ENCODE results near the gene POLR2C. TPM values are rescaled to one million over a fixed set of nuclear protein-coding genes. Genes with fewer than 3 reads are reported as not detected.

POLR2C gene
- total RNA-seq, 1 experiment from 2014 or later = 85.6 TPM

- H3K14ac ChIP-seq (ENCODE audit: insufficient read depth, low read length) = no peak overlapping the region
- H3K4me1 Mint-ChIP-seq = peaks cover 28 to 58% of the 10 kb centered on the region in 2 experiments
Measured at GRCh38 chr16:57480754-57481230, 18.3 kb downstream of the POLR2C start.

More at GRCh38 chr16:57480754-57481230, 18.3 kb downstream of the POLR2C start:
- no peak for TF ChIP-seq CTCF (conservative IDR thresholded peaks at IDR 0.05)
- Histone ChIP-seq H2AK5ac (ENCODE audit: insufficient read length, low read length) (no peak overlapping the region), H2BK5ac (ENCODE audit: insufficient read length, low read length) (no peak overlapping the region), H3K9me3 (ENCODE audit: control insufficient read depth, low read depth, low read length) (no peaks in the 10 kb centered on the region), H3K4me1 (ENCODE audit: insufficient read depth, low read length) (peaks cover 3% of the 10 kb centered on the region; the same call in 1 of the 2 replicates), H3K4ac (ENCODE audit: low read depth, low read length) (no peak overlapping the region), H3K27ac (ENCODE audit: insufficient read length, low read depth, low read length) (no peak overlapping the region), H2BK20ac (ENCODE audit: low read depth, low read length, poor library complexity, severe bottlenecking) (no peak overlapping the region), H3T11ph (ENCODE audit: low read length) (no peak overlapping the region), H3K23me2 (ENCODE audit: insufficient read length, low read depth, low read length, poor library complexity, severe bottlenecking) (peaks cover 15% of the 10 kb centered on the region), H2BK12ac (ENCODE audit: insufficient read length, low read depth, low read length) (no peak overlapping the region), H4K91ac (ENCODE audit: insufficient read length, low read depth, low read length) (no peak overlapping the region), H3K79me1 (ENCODE audit: insufficient read depth, low read depth, low read length, poor library complexity, severe bottlenecking) (peaks cover 5% of the 10 kb centered on the region), H4K8ac (replicated peaks; ENCODE audit: insufficient read length, low read depth, low read length) (no peak overlapping the region), H2BK15ac (ENCODE audit: low read depth, low read length) (no peak overlapping the region), H2AFZ (ENCODE audit: low read length) (no peak overlapping the region), H4K20me1 (ENCODE audit: control insufficient read depth, insufficient read depth, insufficient read length) (no peaks in the 10 kb centered on the region), H4K5ac (ENCODE audit: insufficient read length, low read depth, low read length) (no peak overlapping the region), H3K4me2 (ENCODE audit: insufficient read depth, insufficient read length, low read length) (no peak overlapping the region), H3K79me2 (ENCODE audit: insufficient read depth, low read length) (no peaks in the 10 kb centered on the region), H3K23ac (ENCODE audit: insufficient read length, low read depth, low read length) (no peak overlapping the region), H3K9ac (ENCODE audit: extremely low read depth, insufficient read length, low read length) (no peak overlapping the region), H3K56ac (ENCODE audit: insufficient read length, low read depth, low read length) (no peak overlapping the region), H3K27me3 (ENCODE audit: insufficient read depth, low read length) (no peaks in the 10 kb centered on the region), H3K18ac (ENCODE audit: insufficient read length, low read depth, low read length) (no peak overlapping the region), H2BK120ac (ENCODE audit: low read depth, low read length, poor library complexity, severe bottlenecking) (no peak overlapping the region)
- Mint-ChIP-seq H3K9me3 (no peaks in the 10 kb centered on the region), H3K4me3 (no peak overlapping the region), H3K27ac (no peak overlapping the region; a peak in 1 of 7 replicates), H3K36me3 (ENCODE audit: insufficient read depth in 1 of 3, low read depth in 3 of 3) (peaks cover 0 to 3% (median 2%) of the 10 kb centered on the region in 3 experiments; a peak in 2 of 7 replicates), H3K27me3 (ENCODE audit: low read depth) (peaks cover 30% of the 10 kb centered on the region)
- no CpG with 5 or more reads among the region's 6 CpGs for WGBS (ENCODE audit: extremely low coverage, insufficient read length, low lambda C conversion rate)
- DNase-seq = no peak

All from H9 (cell line).